ENCODE results near the gene MAGI2. TPM values are rescaled to one million over a fixed set of nuclear protein-coding genes. Genes with fewer than 3 reads are reported as not detected.
A peak's percentile ranks its signal among the peaks of the same experiment; 100 is the strongest.

Gene MAGI2
- total and polyA plus RNA-seq, 2 experiments from 2014 or later = 16.8 to 24.7 TPM

- no peak for DNase-seq (ENCODE audit: low read depth in 1 of 2, low spot score in 1 of 2)
Observed at GRCh38 chr7:78783179-78783962, 670.1 kb downstream of the MAGI2 start.

DNA sequence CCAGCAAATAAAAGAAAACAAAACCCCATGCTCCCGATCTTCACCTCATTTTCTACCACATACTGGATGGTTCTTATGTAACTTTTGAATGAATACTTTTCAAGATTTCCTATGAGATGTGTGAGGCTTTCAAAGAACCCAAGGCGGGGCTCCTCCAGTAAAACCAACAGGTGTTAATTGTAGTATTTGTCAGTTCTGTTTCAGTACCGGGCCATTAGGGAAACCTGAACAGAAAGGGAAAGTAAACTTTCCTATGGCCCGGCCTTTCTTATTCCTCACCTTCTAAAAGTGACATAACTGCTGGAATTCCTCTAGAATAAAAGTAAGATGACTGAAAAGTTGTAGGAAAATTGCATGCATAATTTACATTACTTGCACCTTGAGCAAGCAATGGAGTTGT is 672.9 kb downstream of the MAGI2 start:
- H3K36me3 ChIP-seq = no peaks in the 10 kb centered on the region
- H3K4me1 ChIP-seq (ENCODE audit: low read depth) = no peaks in the 10 kb centered on the region
- H3K4me3 ChIP-seq = no peak overlapping the region
- DNase-seq (ENCODE audit: low read depth in 1 of 2, low spot score in 1 of 2) = no peak
- H3K9me3 ChIP-seq (ENCODE audit: low read depth) = no peaks in the 10 kb centered on the region
- H3K27ac ChIP-seq = no peak overlapping the region
- H3K27me3 ChIP-seq = no peaks in the 10 kb centered on the region
- TF ChIP-seq, protein P1, sequence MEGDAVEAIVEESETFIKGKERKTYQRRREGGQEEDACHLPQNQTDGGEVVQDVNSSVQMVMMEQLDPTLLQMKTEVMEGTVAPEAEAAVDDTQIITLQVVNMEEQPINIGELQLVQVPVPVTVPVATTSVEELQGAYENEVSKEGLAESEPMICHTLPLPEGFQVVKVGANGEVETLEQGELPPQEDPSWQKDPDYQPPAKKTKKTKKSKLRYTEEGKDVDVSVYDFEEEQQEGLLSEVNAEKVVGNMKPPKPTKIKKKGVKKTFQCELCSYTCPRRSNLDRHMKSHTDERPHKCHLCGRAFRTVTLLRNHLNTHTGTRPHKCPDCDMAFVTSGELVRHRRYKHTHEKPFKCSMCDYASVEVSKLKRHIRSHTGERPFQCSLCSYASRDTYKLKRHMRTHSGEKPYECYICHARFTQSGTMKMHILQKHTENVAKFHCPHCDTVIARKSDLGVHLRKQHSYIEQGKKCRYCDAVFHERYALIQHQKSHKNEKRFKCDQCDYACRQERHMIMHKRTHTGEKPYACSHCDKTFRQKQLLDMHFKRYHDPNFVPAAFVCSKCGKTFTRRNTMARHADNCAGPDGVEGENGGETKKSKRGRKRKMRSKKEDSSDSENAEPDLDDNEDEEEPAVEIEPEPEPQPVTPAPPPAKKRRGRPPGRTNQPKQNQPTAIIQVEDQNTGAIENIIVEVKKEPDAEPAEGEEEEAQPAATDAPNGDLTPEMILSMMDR (IDR thresholded peaks at IDR 0.05; ENCODE audit: low read depth, low read length) = no peak

More at GRCh38 chr7:78783179-78783962, 670.1 kb downstream of the MAGI2 start:
- no peaks in the 10 kb centered on the region for H3K27me3 ChIP-seq
- no peaks in the 10 kb centered on the region for H3K36me3 ChIP-seq
- no peak overlapping the region for H3K27ac ChIP-seq
- H3K4me1 ChIP-seq (ENCODE audit: low read depth) = no peaks in the 10 kb centered on the region
- no peak overlapping the region for H3K4me3 ChIP-seq
- no peaks in the 10 kb centered on the region for H3K9me3 ChIP-seq (ENCODE audit: low read depth)
- TF ChIP-seq, protein P1 (IDR thresholded peaks at IDR 0.05; ENCODE audit: low read depth, low read length) = no peak

DNA sequence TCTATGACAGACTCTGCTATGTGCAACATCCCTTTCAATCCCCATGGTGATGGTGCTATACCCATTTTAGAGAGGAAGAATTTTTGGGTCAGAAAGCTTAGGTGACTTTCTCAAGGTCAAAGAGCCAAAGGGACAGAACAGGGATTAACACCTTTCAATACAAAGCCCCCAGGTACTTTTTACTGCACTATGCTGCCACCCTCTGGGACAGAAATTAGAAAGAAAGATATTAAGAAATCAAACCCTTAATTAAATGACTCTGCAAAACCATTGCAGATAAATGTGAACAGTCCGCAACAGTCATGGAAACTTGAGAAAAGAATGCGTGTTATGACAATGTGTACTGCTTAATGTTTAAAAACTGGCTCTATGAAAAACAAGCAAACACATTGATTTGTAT is 673.7 kb downstream of the MAGI2 start:
- TF ChIP-seq, protein P1 (IDR thresholded peaks at IDR 0.05; ENCODE audit: low read depth, low read length) = no peak
- H3K27ac ChIP-seq = no peak overlapping the region
- H3K27me3 ChIP-seq = no peaks in the 10 kb centered on the region
- H3K36me3 ChIP-seq = no peaks in the 10 kb centered on the region
- H3K9me3 ChIP-seq (ENCODE audit: low read depth) = no peaks in the 10 kb centered on the region
- H3K4me3 ChIP-seq = no peak overlapping the region
- H3K4me1 ChIP-seq (ENCODE audit: low read depth) = no peaks in the 10 kb centered on the region
- DNase-seq (ENCODE audit: low read depth in 1 of 2, low spot score in 1 of 2) = no peak

GRCh38 chr7:78777829-78778228 is 675.6 kb downstream of the MAGI2 start:
- no peaks in the 10 kb centered on the region for H3K36me3 ChIP-seq
- no peaks in the 10 kb centered on the region for H3K9me3 ChIP-seq (ENCODE audit: low read depth)
- no peaks in the 10 kb centered on the region for H3K27me3 ChIP-seq
- TF ChIP-seq, protein P1 (IDR thresholded peaks at IDR 0.05; ENCODE audit: low read depth, low read length) = no peak
- H3K4me3 ChIP-seq = no peak overlapping the region
- no peaks in the 10 kb centered on the region for H3K4me1 ChIP-seq (ENCODE audit: low read depth)
- H3K27ac ChIP-seq = no peak overlapping the region
- DNase-seq (ENCODE audit: low read depth in 1 of 2, low spot score in 1 of 2) = no peak

GRCh38 chr7:78770422-78771410 is 682.8 kb downstream of the MAGI2 start:
- Histone ChIP-seq H3K27me3 (no peaks in the 10 kb centered on the region), H3K4me1 (ENCODE audit: low read depth) (peaks cover 13% of the 10 kb centered on the region), H3K4me3 (peak overlapping the region; percentile 54), H3K36me3 (no peaks in the 10 kb centered on the region), H3K9me3 (ENCODE audit: low read depth) (no peaks in the 10 kb centered on the region), H3K27ac (peak overlapping the region; percentile 80)
- TF ChIP-seq, protein P1 (IDR thresholded peaks at IDR 0.05; ENCODE audit: low read depth, low read length) = no peak
- peak in 1 of 2 donors; percentile 72 for DNase-seq (ENCODE audit: low read depth in 1 of 2, low spot score in 1 of 2)

Measured in cardiac muscle cell (in vitro differentiated cells and primary cell).